AG04449 (cell line): ENCODE measurements around the gene PLXNB1.

Experiments used
- CTCF ChIA-PET: fragments of 350-600 bp; formaldehyde crosslinking; extraction: SDS; loops from one replicate; lab custom pipeline; 2021; ENCODE audit warnings: antibody characterized with exemption; lab: Yijun Ruan, JAX
- POLR2A ChIA-PET: fragments of 400-600, 350-600 bp; formaldehyde crosslinking; extraction: SDS; loops from one replicate; lab custom pipeline; 2020; ENCODE audit warnings: antibody characterized with exemption, inconsistent platforms; lab: Yijun Ruan, JAX
- DNase-seq: peaks from one replicate; pipeline ENCODE4 v3.0.0-alpha.2; 2010; ENCODE audit warnings: low read depth, low spot score
- H3K4me3 ChIP-seq: 2 replicates; pipeline ENCODE4 v1.5.1; 2011; ENCODE audit warnings: low read depth, mild to moderate bottlenecking, control low read depth, low read length
- TF ChIP-seq, protein P1 (sequence below): IDR thresholded peaks from one replicate; pipeline ENCODE4 v1.5.1; 2011; ENCODE audit warnings: mild to moderate bottlenecking, moderate library complexity, low read length, control low read depth, inconsistent platforms; ENCODE audit not compliant: insufficient read depth; ENCODE audit errors: missing control alignments

Gene PLXNB1

GRCh38 chr3:48372377-48372770 lies 57.5 kb downstream of the PLXNB1 start:
- no peak for DNase-seq
- POLR2A ChIA-PET: no interaction called here
- TF ChIP-seq, protein P1, sequence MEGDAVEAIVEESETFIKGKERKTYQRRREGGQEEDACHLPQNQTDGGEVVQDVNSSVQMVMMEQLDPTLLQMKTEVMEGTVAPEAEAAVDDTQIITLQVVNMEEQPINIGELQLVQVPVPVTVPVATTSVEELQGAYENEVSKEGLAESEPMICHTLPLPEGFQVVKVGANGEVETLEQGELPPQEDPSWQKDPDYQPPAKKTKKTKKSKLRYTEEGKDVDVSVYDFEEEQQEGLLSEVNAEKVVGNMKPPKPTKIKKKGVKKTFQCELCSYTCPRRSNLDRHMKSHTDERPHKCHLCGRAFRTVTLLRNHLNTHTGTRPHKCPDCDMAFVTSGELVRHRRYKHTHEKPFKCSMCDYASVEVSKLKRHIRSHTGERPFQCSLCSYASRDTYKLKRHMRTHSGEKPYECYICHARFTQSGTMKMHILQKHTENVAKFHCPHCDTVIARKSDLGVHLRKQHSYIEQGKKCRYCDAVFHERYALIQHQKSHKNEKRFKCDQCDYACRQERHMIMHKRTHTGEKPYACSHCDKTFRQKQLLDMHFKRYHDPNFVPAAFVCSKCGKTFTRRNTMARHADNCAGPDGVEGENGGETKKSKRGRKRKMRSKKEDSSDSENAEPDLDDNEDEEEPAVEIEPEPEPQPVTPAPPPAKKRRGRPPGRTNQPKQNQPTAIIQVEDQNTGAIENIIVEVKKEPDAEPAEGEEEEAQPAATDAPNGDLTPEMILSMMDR: no peak
- CTCF ChIA-PET: interaction anchor here (1.9 to 3.5 kb wide), 2 partner anchors 14 to 28 kb away, joined by 6 to 14 read pairs; no protein-coding TSS in a partner anchor
- no peak overlapping the region for H3K4me3 ChIP-seq

GRCh38 chr3:48371651-48372376 lies 58.1 kb downstream of the PLXNB1 start, which contains the start of gene FBXW12:
Gene FBXW12 (plus strand): TSS chr3:48372219. CDS start chr3:48372768, 549 bp downstream.
- POLR2A ChIA-PET: no interaction called here
- DNase-seq: no peak
- CTCF ChIA-PET: interaction anchor here (1.9 to 3.5 kb wide), 2 partner anchors 15 to 29 kb away, joined by 6 to 14 read pairs; no protein-coding TSS in a partner anchor
- TF ChIP-seq, protein P1: no peak
- no peak within 1 kb of the TSS for H3K4me3 ChIP-seq

GRCh38 chr3:48370333-48370713 lies 59.6 kb downstream of the PLXNB1 start:
- no peak overlapping the region for H3K4me3 ChIP-seq
- POLR2A ChIA-PET: no interaction called here
- CTCF ChIA-PET: interaction anchor here (3.5 kb wide), 1 partner anchor 30 kb away, joined by 14 read pairs; no protein-coding TSS in a partner anchor
- TF ChIP-seq, protein P1: no peak
- DNase-seq: no peak

DNA sequence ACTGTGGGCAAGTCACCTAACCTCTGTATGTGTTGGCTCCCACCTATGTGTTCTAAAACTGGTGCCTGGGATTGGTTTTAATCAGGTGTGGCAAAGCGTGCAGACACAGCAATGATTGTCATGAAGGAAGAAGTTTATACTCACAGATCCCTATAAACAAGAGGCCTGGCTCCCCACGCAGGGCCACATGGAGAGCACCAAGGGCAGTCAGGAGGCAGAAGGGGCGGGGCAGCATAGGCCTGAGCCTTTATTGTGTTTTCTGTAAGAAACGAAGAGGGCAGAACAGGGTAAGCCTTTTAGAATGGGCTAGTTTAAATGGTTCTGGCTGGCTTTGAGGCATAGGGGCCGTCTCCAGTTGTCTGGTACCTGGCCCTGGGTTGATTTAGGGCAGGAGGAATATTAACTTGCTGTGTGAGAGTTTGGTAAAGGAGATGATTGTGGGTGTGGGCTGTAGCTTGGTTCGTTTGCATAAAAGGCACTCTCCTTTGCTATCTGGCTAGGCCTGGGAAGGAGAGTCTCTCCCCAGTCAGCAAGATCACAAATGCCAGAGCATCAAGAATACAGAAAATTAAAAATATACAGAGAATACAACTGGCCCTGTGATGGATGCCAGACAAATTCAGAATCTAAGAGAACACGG lies 60.1 kb downstream of the PLXNB1 start:
- ChIA-PET CTCF (no interaction called here), POLR2A (no interaction called here)
- TF ChIP-seq, protein P1: no peak
- DNase-seq: no peak
- H3K4me3 ChIP-seq: no peak overlapping the region

- ChIA-PET POLR2A (interaction anchor here (0.6 kb wide), 1 partner anchor 127 kb away, joined by 3 read pairs; no protein-coding TSS in a partner anchor), CTCF (interaction anchor here (1.8 kb wide), 1 partner anchor 69 kb away, joined by 8 read pairs; no protein-coding TSS in a partner anchor)
- DNase-seq: no peak
- no peak overlapping the region for H3K4me3 ChIP-seq
- TF ChIP-seq, protein P1: no peak
These were observed 62.7 kb downstream of the PLXNB1 start for GRCh38 chr3:48367201-48367600.

- DNase-seq: no peak
- TF ChIP-seq, protein P1: no peak
- H3K4me3 ChIP-seq: no peak overlapping the region
- POLR2A ChIA-PET: no interaction called here
- CTCF ChIA-PET: no interaction called here
These were observed 65.0 kb downstream of the PLXNB1 start for GRCh38 chr3:48364840-48365239.
